Mucosa of descending colon (tissue), 3 donors: Measurements from ENCODE around the gene MED25. TPM values are rescaled to one million over a fixed set of nuclear protein-coding genes. Genes with fewer than 3 reads are reported as not detected.

Source experiments
- ATAC-seq: fragments of 200-7000 bp; cut with Tn5 transposase; one replicate; pipeline ENCODE4 v1.9.1; 2020; ENCODE audit warnings: mild to moderate bottlenecking, moderate library complexity
- DNase-seq, 3 donors: peaks; one replicate each; pipeline ENCODE4 v3.0.0-alpha.2; 2020
- H3K36me3 ChIP-seq: fragments of 200-600 bp; one replicate; pipeline ENCODE4 v1.8.0; 2021; ENCODE audit warnings: low read depth, mild to moderate bottlenecking
- H3K4me1 ChIP-seq: fragments of 200-600 bp; one replicate; pipeline ENCODE4 v1.8.0; 2021; ENCODE audit warnings: low read depth, mild to moderate bottlenecking
- H3K4me3 ChIP-seq: fragments of 200-600 bp; one replicate; pipeline ENCODE4 v1.8.0; 2021; ENCODE audit warnings: mild to moderate bottlenecking
- H3K9me3 ChIP-seq: fragments of 200-600 bp; one replicate; pipeline ENCODE4 v1.8.0; 2021; ENCODE audit warnings: mild to moderate bottlenecking
- intact Hi-C, 2 donors: fragments of 100-400 bp; cut with DNase I in 1 of 2; cut with micrococcal nuclease in 1 of 2; formaldehyde crosslinking; loops; one replicate each; pipeline versions ENCODE4 v1.11.0 to v1.11.1; 2022; cut with DNase I, micrococcal nuclease
- microRNA-seq: library from miRNA; unstranded; fragments of <30 nt; microRNA quantifications from one replicate; pipeline ENCODE4, GENCODE V29; 2019
- total RNA-seq, 3 donors: library from RNA; stranded (reverse); fragmentation: NEBNext Ultra II Directional in 2 of 3; extraction: Animal tissue kit (Norgen Biotek cat#: 25700) in 2 of 3; gene quantifications; one replicate each; pipeline versions ENCODE4 v1.2.1 to v1.2.4, GENCODE V29; 2021 to 2023
- TF ChIP-seq, protein P1 (sequence below): fragments of 200-600 bp; IDR thresholded peaks from one replicate; pipeline ENCODE4 v1.8.0; 2022; ENCODE audit warnings: antibody characterized with exemption, mild to moderate bottlenecking
- donor health status: DM: no; HTN: no; CAD: no; lungs with moderate emphysema.
- donor health status: DM: no; HTN: no; CAD: no.
- donor health status: DM: no; HTN: yes; CAD: no.

The MED25 gene
- total RNA-seq, 3 donors from 2014 or later: 54.7 to 57.4 (median 55.2) TPM

GRCh38 chr19:49884109-49884508, 66.0 kb downstream of the MED25 start:
- ATAC-seq (no peak), DNase-seq (no peak)
- Histone ChIP-seq H3K36me3 (peaks cover 5% of the 10 kb centered on the region), H3K9me3 (no peaks in the 10 kb centered on the region), H3K4me1 (no peaks in the 10 kb centered on the region), H3K4me3 (no peak overlapping the region)
- TF ChIP-seq, protein P1, sequence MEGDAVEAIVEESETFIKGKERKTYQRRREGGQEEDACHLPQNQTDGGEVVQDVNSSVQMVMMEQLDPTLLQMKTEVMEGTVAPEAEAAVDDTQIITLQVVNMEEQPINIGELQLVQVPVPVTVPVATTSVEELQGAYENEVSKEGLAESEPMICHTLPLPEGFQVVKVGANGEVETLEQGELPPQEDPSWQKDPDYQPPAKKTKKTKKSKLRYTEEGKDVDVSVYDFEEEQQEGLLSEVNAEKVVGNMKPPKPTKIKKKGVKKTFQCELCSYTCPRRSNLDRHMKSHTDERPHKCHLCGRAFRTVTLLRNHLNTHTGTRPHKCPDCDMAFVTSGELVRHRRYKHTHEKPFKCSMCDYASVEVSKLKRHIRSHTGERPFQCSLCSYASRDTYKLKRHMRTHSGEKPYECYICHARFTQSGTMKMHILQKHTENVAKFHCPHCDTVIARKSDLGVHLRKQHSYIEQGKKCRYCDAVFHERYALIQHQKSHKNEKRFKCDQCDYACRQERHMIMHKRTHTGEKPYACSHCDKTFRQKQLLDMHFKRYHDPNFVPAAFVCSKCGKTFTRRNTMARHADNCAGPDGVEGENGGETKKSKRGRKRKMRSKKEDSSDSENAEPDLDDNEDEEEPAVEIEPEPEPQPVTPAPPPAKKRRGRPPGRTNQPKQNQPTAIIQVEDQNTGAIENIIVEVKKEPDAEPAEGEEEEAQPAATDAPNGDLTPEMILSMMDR: no peak
- intact Hi-C loops: no loop called here

GRCh38 chr19:49884760-49885159, 66.7 kb downstream of the MED25 start:
- intact Hi-C loops: no loop called here
- H3K4me3 ChIP-seq: no peak overlapping the region
- no peak for DNase-seq
- ATAC-seq: no peak
- no peaks in the 10 kb centered on the region for H3K9me3 ChIP-seq
- peaks cover 1% of the 10 kb centered on the region for H3K4me1 ChIP-seq
- H3K36me3 ChIP-seq: peaks cover 5% of the 10 kb centered on the region
- TF ChIP-seq, protein P1: no peak

Small RNA genes lying within 50 kb of the gene (microRNA-seq; reads per million reads assigned to microRNA genes)
- 0.70 reads per million for gene MIR4749
- gene MIR6799: not detected
- gene MIR6800: not detected

Other genes starting within 250 kb of the MED25 start
- 10 to 100 TPM; 59.2 to 72.5 (median 66.3) TPM for gene NOSIP, start 237.7 kb upstream of the MED25 start, total RNA-seq
- gene PRRG2, start 237.0 kb upstream of the MED25 start, total RNA-seq: 10 to 100 TPM in 2 of 3 donors, 1 to 10 TPM in 1; 9.1 to 25.1 (median 18.9) TPM
- gene PRR12, start 227.1 kb upstream of the MED25 start, total RNA-seq: 10 to 100 TPM; 24.2 to 37.3 (median 26.2) TPM
- gene RRAS, start 178.1 kb upstream of the MED25 start, total RNA-seq: 10 to 100 TPM; 43.9 to 89.8 (median 48.6) TPM
- 10 to 100 TPM; 55.5 to 75.0 (median 56.1) TPM for gene SCAF1, start 176.1 kb upstream of the MED25 start, total RNA-seq
- 100 to 1,000 TPM in 1 of 3 donors, 10 to 100 TPM in 2; 76.1 to 119 (median 90.1) TPM for gene IRF3, start 152.4 kb upstream of the MED25 start, total RNA-seq
- 10 to 100 TPM in 2 of 3 donors, 1 to 10 TPM in 1; 9.6 to 20.8 (median 16.3) TPM for gene BCL2L12, start 152.4 kb upstream of the MED25 start, total RNA-seq
- 100 to 1,000 TPM in 1 of 3 donors, 10 to 100 TPM in 2; 68.1 to 101 (median 94.8) TPM for gene PRMT1, start 141.0 kb upstream of the MED25 start, total RNA-seq
- gene ADM5, start 128.7 kb upstream of the MED25 start, total RNA-seq: 1 to 10 TPM in 2 of 3 donors, under 1 TPM in 1; 0.69 to 1.3 (median 1.2) TPM
- 1 to 10 TPM; 1.9 to 7.6 (median 2.2) TPM for gene CPT1C, start 127.2 kb upstream of the MED25 start, total RNA-seq
- under 1 TPM in 1 of 3 donors, not detected in 2; 0.35 TPM for gene TSKS, start 55.0 kb upstream of the MED25 start, total RNA-seq
- gene AP2A1, start 51.3 kb upstream of the MED25 start, total RNA-seq: 10 to 100 TPM; 73.6 to 84.8 (median 82.5) TPM
- gene FUZ, start 5.0 kb upstream of the MED25 start, total RNA-seq: 10 to 100 TPM in 2 of 3 donors, 1 to 10 TPM in 1; 6.6 to 21.0 (median 11.9) TPM
- 100 to 1,000 TPM in 2 of 3 donors, 10 to 100 TPM in 1; 92.8 to 171 (median 107) TPM for gene PTOV1, start 32.9 kb downstream of the MED25 start, total RNA-seq
- gene PNKP, start 49.3 kb downstream of the MED25 start, total RNA-seq: 100 to 1,000 TPM in 2 of 3 donors, 10 to 100 TPM in 1; 84.3 to 114 (median 111) TPM
- gene AKT1S1, start 59.1 kb downstream of the MED25 start, total RNA-seq: 10 to 100 TPM; 38.8 to 44.0 (median 42.3) TPM
- 10 to 100 TPM; 33.7 to 55.7 (median 45.1) TPM for gene TBC1D17, start 59.4 kb downstream of the MED25 start, total RNA-seq
- 1 to 10 TPM; 1.2 to 1.7 (median 1.6) TPM for gene IL4I1, start 78.6 kb downstream of the MED25 start, total RNA-seq
- 10 to 100 TPM; 10.7 to 25.0 (median 16.1) TPM for gene ATF5, start 110.9 kb downstream of the MED25 start, total RNA-seq
- 10 to 100 TPM; 34.1 to 41.0 (median 40.9) TPM for gene NUP62, start 111.2 kb downstream of the MED25 start, total RNA-seq
- 1 to 10 TPM in 2 of 3 donors, under 1 TPM in 1; 0.49 to 2.0 (median 1.1) TPM for gene SIGLEC11, start 142.9 kb downstream of the MED25 start, total RNA-seq
- gene VRK3, start 207.1 kb downstream of the MED25 start, total RNA-seq: 10 to 100 TPM; 53.8 to 72.9 (median 62.7) TPM
- 1 to 10 TPM; 5.2 to 9.2 (median 6.0) TPM for gene ZNF473, start 207.7 kb downstream of the MED25 start, total RNA-seq